NB4 (cell line): Measurements from ENCODE around the gene QRICH2.
"Not testable (repeated sequence)": the region's sequence is repeated elsewhere in the genome, so short reads cannot be mapped to it uniquely, and the experiment has no call there.

Experiments used
- DNase-seq: peaks from one replicate; pipeline ENCODE4 v3.0.0; 2010; ENCODE audit warnings: low read depth
- H3K4me3 ChIP-seq: one replicate; pipeline ENCODE4 v1.5.1; 2011; ENCODE audit warnings: mild to moderate bottlenecking, low read depth, low read length, moderate library complexity
- MYC ChIP-seq: IDR thresholded peaks from 2 replicates; pipeline ENCODE4 v1.6.1; 2011; ENCODE audit warnings: low read depth, low read length
- POLR2A ChIP-seq: IDR thresholded peaks from 2 replicates; pipeline ENCODE4 v1.6.1; 2011; ENCODE audit warnings: mild to moderate bottlenecking; ENCODE audit not compliant: insufficient read length; ENCODE audit errors: extremely low read depth
- TF ChIP-seq, protein P1 (sequence below): IDR thresholded peaks from one replicate; pipeline ENCODE4 v1.5.1; 2012; ENCODE audit warnings: low read depth, low read length
- TF ChIP-seq, protein P2 (sequence below): IDR thresholded peaks from 2 replicates; pipeline ENCODE4 v1.6.1; 2011; ENCODE audit warnings: low read depth, low read length

The QRICH2 gene

DNA sequence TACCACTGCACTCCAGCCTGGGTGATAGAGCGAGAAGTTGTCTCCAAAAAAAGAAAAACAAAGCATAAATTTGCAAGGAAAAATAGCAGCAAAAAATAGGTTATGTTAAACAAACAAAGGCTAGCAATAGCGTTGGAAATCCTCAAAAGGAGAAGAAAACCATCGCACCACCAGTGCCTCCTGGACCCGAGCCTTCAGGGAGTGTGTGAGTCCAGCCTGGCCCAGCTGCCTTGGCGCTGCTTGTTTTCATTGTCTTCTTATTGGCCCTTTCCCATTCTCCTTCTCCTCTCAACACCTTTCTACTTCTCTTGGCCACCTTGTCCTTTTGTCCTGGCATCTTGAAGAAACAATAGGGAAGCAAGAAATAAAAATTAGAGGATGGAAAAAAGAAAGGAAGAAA, 47.4 kb downstream of the QRICH2 start:
- TF ChIP-seq, protein P1, sequence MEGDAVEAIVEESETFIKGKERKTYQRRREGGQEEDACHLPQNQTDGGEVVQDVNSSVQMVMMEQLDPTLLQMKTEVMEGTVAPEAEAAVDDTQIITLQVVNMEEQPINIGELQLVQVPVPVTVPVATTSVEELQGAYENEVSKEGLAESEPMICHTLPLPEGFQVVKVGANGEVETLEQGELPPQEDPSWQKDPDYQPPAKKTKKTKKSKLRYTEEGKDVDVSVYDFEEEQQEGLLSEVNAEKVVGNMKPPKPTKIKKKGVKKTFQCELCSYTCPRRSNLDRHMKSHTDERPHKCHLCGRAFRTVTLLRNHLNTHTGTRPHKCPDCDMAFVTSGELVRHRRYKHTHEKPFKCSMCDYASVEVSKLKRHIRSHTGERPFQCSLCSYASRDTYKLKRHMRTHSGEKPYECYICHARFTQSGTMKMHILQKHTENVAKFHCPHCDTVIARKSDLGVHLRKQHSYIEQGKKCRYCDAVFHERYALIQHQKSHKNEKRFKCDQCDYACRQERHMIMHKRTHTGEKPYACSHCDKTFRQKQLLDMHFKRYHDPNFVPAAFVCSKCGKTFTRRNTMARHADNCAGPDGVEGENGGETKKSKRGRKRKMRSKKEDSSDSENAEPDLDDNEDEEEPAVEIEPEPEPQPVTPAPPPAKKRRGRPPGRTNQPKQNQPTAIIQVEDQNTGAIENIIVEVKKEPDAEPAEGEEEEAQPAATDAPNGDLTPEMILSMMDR: no peak
- no peak for TF ChIP-seq POLR2A
- no peak for TF ChIP-seq MYC
- TF ChIP-seq, protein P2, sequence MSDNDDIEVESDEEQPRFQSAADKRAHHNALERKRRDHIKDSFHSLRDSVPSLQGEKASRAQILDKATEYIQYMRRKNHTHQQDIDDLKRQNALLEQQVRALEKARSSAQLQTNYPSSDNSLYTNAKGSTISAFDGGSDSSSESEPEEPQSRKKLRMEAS: no peak
- DNase-seq: no peak
- no peak overlapping the region for H3K4me3 ChIP-seq

DNA sequence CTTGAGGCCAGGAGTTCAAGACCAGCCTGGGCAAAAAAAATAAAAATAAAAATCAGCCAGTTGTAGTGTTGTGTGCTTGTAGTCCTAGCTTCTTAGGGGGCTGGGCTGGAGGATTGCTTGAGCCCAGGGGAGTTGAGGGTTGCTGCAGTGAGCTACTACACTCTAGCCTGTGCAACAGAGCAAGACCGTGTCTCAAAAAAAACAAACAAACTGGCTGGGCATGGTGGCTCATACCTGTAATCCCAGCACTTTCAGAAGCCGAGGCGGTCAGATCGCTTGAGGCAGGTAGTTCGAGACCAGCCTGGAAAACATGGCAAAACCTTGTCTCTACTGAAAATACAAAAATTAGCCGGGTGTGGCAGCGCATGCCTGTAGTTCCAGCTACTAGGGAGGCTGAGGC, 47.9 kb downstream of the QRICH2 start:
- no peak for TF ChIP-seq POLR2A
- no peak for TF ChIP-seq MYC
- TF ChIP-seq, protein P1: no peak
- TF ChIP-seq, protein P2: no peak
- DNase-seq: no peak
- H3K4me3 ChIP-seq: no peak overlapping the region

DNA sequence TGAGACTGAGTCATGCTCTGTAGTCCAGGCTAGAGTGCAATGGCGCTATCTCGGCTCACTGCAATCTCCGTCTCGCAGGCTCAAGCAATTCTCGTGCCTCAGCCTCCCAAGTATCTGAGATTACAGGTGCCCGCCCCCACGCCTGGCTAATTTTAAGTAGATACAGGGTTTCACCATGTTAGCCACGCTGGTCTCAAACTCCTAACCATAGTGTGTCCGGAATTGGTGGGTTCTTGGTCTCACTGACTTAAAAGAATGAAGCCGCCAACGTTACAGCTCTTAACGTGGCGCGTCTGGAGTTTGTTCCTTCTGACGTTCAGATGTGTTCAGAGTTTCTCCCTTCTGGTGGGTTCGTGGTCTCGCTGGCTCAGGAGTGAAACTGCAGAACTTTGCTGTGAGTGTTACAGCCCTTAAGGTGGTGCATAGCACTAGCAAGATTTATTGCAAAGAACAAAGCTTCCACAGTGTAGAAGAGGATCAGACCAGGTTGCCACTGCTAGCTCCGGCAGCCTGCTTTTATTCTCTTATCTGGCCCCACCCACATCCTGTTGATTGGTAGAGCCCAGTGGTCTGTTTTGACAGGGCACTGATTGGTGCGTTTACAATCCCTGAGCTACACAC, 51.5 kb downstream of the QRICH2 start:
- not testable (repeated sequence) for H3K4me3 ChIP-seq, DNase-seq

DNA sequence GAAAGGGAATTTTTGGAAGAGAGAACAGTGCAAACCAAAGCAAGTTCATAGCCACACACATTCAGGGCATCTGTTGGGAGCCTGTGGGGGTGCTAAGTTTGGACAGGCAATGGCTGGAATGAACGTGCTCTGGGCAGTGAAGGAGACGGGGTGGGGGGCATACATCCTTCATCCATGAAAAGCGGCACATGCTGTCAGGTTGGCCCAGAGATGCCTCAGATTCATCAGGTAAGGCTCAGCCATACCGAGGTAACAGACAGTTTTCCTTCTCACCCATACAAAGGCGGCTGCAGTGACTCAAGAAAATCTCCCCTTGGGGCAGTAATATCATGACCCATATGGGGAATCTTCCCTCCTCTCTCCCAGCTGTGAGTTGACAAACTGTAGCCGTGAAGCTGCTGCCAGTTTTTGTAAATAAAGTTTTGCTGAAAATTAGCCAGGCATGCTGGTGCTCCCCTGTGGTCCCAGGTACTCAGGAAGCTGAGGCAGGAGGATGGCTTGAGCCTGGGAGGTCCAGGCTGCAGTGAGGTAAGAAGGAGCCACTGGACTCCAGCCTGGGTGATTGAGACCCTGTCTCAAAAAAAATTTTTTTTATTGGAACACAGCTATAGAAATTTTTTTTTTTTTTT, 52.2 kb downstream of the QRICH2 start:
- no peak for DNase-seq
- H3K4me3 ChIP-seq: no peak overlapping the region
- TF ChIP-seq, protein P1: no peak
- TF ChIP-seq POLR2A: no peak
- TF ChIP-seq MYC: no peak
- TF ChIP-seq, protein P2: no peak

DNA sequence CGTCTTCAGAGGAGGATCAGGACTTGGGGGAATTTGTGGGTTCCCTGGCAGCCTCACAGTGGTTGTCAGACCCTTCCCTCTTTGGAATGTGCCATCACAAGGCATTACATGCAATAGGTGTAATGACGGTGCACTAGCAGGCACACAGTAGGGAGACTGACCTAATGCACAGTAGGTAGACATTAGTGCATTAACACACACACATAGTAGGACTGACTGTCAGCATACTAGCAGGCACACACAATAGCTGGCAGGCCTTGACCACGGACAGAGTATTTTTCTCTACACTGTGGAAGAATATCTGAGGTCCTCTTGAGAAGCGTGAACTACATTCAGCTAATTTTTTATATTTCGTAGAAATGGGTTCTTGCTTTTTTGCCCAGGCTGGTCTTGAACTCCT, 53.8 kb downstream of the QRICH2 start:
- TF ChIP-seq, protein P1: no peak
- TF ChIP-seq MYC (no peak), POLR2A (no peak)
- TF ChIP-seq, protein P2: no peak
- no peak overlapping the region for H3K4me3 ChIP-seq
- no peak for DNase-seq

DNA sequence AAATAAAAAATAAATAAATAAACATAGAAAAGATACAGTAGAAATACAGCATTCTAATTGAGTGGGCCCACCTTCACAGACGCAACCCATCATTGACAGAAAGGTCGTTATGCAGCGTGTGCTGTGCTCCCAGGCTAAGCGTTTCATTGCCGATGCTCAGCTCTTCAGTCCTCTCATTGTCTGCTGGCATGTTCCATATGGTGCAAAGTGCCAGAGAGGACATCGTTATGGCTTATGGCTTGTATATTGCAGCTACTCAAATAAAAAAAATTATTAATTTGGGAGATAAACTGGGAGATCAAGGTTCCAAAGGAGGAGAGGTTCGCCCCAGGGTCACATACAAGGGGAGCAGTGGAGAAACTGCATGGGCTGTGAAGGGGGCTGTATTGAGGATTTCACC, 54.2 kb downstream of the QRICH2 start:
- no peak for DNase-seq
- H3K4me3 ChIP-seq: no peak overlapping the region
- TF ChIP-seq POLR2A: no peak
- no peak for TF ChIP-seq MYC
- TF ChIP-seq, protein P2: no peak
- TF ChIP-seq, protein P1: no peak

DNA sequence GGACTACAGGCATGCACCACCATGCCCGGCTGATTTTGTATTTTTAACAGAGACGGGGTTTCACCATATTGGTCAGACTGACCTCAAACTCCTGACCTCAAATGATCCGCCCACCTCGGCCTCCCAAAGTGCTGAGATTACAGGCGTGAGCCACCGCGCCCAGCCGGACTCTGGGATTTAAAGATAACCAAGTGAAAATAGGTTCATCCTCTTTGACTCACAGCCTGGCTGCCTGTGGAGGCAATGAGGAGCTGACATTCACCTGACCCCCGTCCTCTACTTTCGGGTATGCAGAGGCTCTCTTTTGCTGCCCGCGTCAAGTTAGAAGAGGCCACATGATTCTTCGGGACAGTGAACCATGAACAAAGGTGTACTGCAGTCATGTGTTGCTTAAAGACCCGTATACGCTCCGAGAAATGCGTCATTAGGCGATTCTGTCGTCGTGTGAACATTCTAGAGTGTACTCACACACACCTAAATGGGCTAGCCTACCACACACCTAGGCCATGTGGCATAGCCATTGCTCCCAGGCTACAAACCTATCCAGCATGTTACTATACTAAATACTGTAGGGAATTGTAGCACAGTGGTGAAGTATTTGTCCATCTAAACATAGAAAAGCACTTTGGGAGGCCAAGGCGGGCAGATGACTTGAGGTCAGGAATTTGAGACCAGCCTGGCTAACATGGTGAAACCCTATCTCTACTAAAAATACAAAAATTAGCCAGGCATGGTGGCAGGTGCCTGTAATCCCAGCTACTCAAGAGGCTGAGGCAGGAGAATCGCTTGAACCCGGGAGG, 54.9 kb downstream of the QRICH2 start:
- not testable (repeated sequence) for H3K4me3 ChIP-seq, DNase-seq
